RWPE2 (cell line): ENCODE data around the gene UBL3.

Experiments
- ATAC-seq: fragments of 200-7000 bp; cut with Tn5 transposase; 3 replicates; pipeline ENCODE4 v1.9.1; 2021; ENCODE audit warnings: low read depth
- DNase-seq: peaks from one replicate; pipeline ENCODE4 v3.0.0-alpha.2; 2020; ENCODE audit warnings: low spot score
- H3K27ac ChIP-seq: fragments of 450-650 bp; 2 replicates; pipeline ENCODE4 v1.5.1; 2017; ENCODE audit warnings: mild to moderate bottlenecking; ENCODE audit not compliant: poor library complexity, severe bottlenecking
- H3K27me3 ChIP-seq: fragments of 250-450 bp; sonication (Bioruptor Pico); 2 replicates; pipeline ENCODE4 v1.5.1; 2021; ENCODE audit warnings: mild to moderate bottlenecking, moderate library complexity; ENCODE audit not compliant: insufficient read depth, poor library complexity, severe bottlenecking
- H3K36me3 ChIP-seq: fragments of 250-450 bp; sonication (Bioruptor Pico); 2 replicates; pipeline ENCODE4 v1.5.1; 2020; ENCODE audit warnings: low read depth, mild to moderate bottlenecking, moderate library complexity
- H3K4me1 ChIP-seq: fragments of 250-450 bp; sonication (Bioruptor Pico); 2 replicates; pipeline ENCODE4 v1.5.1; 2021; ENCODE audit warnings: mild to moderate bottlenecking, moderate library complexity; ENCODE audit not compliant: insufficient read depth, poor library complexity, severe bottlenecking
- H3K4me3 ChIP-seq: fragments of 250-450 bp; sonication (Bioruptor Pico); 2 replicates; pipeline ENCODE4 v1.5.1; 2021; ENCODE audit warnings: mild to moderate bottlenecking, moderate library complexity; ENCODE audit not compliant: severe bottlenecking
- H3K9me3 ChIP-seq: fragments of 250-450 bp; sonication (Bioruptor Pico); 2 replicates; pipeline ENCODE4 v1.5.1; 2021; ENCODE audit warnings: mild to moderate bottlenecking, moderate library complexity; ENCODE audit not compliant: severe bottlenecking
- CTCF ChIP-seq: fragments of 450-650 bp; IDR thresholded peaks from one replicate; pipeline ENCODE4 v1.5.1; 2017; ENCODE audit warnings: mild to moderate bottlenecking, moderate library complexity; ENCODE audit not compliant: poor library complexity, severe bottlenecking

The UBL3 gene

DNA sequence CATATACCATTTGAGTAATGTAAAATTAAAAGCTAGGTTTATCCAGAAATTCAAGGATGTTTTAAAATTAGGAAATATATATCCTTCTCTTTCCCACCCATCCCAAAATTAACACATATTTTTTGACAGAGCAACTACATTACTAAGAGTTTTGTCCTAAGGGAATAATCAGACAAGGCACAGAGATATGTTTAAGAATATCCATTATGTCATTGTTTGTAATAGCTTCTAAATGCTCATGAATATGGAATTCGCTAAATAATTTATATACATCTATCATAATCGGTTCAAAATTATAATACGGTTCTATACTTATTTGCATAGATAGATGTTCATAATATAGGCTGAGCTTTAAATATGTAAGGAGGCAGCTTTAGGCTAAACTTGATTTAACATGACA, 9.8 kb downstream of the UBL3 start:
- H3K4me1 ChIP-seq = peaks cover 7% of the 10 kb centered on the region
- no peaks in the 10 kb centered on the region for H3K9me3 ChIP-seq
- TF ChIP-seq CTCF = no peak

GRCh38 chr13:29835280-29836061, 14.9 kb downstream of the UBL3 start:
- Histone ChIP-seq H3K4me3 (no peak overlapping the region), H3K9me3 (no peaks in the 10 kb centered on the region), H3K27ac (no peak overlapping the region), H3K27me3 (no peaks in the 10 kb centered on the region), H3K36me3 (no peaks in the 10 kb centered on the region), H3K4me1 (no peaks in the 10 kb centered on the region)
- DNase-seq = no peak
- ATAC-seq = no peak
- TF ChIP-seq CTCF = no peak

More for the DNA sequence above, 9.8 kb downstream of the UBL3 start:
- H3K27me3 ChIP-seq = no peaks in the 10 kb centered on the region
- no peaks in the 10 kb centered on the region for H3K36me3 ChIP-seq
- no peak overlapping the region for H3K27ac ChIP-seq
- DNase-seq = no peak
- H3K4me3 ChIP-seq = no peak overlapping the region
- no peak for ATAC-seq

DNA sequence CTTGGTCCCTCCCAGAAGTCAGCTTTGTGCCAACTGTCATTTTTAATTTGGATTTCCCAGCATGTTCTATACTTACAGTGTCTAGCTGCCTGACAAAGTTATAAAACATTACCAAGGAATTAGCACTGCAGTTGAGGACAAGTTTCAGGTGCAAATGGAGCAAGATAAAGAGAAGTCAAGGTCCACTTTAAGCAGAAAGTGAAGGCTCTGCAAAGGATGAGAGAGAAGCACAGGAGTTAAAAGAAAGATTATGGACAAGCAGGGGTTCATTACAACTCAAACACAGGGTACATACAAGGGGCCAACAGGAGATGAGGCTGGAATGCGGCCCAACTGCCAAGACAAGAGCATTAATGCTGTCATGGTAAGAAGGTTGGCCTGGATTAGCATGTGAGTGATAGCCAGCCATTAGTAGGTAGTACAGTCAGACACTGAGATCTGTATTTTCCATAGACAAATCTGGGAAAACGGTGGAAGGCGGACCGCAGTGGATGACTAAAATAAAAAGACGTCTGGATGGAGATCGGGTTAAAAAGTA, 17.6 kb downstream of the UBL3 start:
- ATAC-seq (no peak), DNase-seq (no peak)
- no peak for TF ChIP-seq CTCF
- Histone ChIP-seq H3K9me3 (no peaks in the 10 kb centered on the region), H3K4me3 (no peak overlapping the region), H3K27me3 (no peaks in the 10 kb centered on the region), H3K36me3 (no peaks in the 10 kb centered on the region), H3K4me1 (no peaks in the 10 kb centered on the region), H3K27ac (no peak overlapping the region)

DNA sequence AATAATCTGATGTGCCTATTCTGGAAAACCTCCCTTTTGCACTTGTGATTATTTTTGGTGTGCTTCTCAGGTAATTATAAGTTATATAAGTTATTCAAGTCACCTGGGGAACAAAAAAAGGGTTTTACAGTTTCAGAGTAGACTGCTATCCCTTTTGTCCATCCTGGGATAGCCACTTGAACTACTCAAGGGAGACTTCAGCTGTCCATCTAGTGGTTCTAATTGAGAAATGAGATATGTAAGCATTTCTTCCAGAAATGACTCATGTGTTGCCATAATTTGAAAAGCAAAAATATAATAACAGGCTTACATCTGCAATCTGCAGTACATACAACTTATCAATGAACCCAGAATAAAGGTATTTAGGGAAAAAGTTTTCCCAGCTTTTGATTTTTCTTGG, 20.4 kb downstream of the UBL3 start:
- DNase-seq = no peak
- Histone ChIP-seq H3K27ac (no peak overlapping the region), H3K9me3 (no peaks in the 10 kb centered on the region), H3K27me3 (no peaks in the 10 kb centered on the region), H3K36me3 (no peaks in the 10 kb centered on the region), H3K4me3 (no peak overlapping the region), H3K4me1 (no peaks in the 10 kb centered on the region)
- no peak for TF ChIP-seq CTCF
- ATAC-seq = no peak

- no peak for TF ChIP-seq CTCF
- H3K36me3 ChIP-seq = no peaks in the 10 kb centered on the region
- H3K4me1 ChIP-seq = no peaks in the 10 kb centered on the region
- DNase-seq = no peak
- no peak overlapping the region for H3K27ac ChIP-seq
- no peak for ATAC-seq
- no peaks in the 10 kb centered on the region for H3K27me3 ChIP-seq
- no peak overlapping the region for H3K4me3 ChIP-seq
- peaks cover 2% of the 10 kb centered on the region for H3K9me3 ChIP-seq
Measured at GRCh38 chr13:29819143-29819542, 31.3 kb downstream of the UBL3 start.
